NCI-H510A treated with DMSO at 0.1 percent for 48 hours (cell line): ENCODE data around the gene DEDD2.

ENCODE experiments used
- DNase-seq: peaks from one replicate; lab custom pipeline; 2025; lab: John Stamatoyannopoulos, UW

DEDD2 gene

GRCh38 chr19:42228641-42229040, 11.2 kb upstream of the DEDD2 start:
- no peak for DNase-seq

- no peak for DNase-seq
Measured at GRCh38 chr19:42226886-42227285, 9.4 kb upstream of the DEDD2 start.

GRCh38 chr19:42225718-42226292, 8.3 kb upstream of the DEDD2 start:
- DNase-seq = no peak

GRCh38 chr19:42224940-42225717, 7.7 kb upstream of the DEDD2 start:
- no peak for DNase-seq

GRCh38 chr19:42220751-42221097, 3.2 kb upstream of the DEDD2 start:
- DNase-seq = no peak

GRCh38 chr19:42219812-42220750, 2.6 kb upstream of the DEDD2 start, which contains the start of gene ZNF526:
Gene ZNF526, plus strand, starts transcription at chr19:42220312. Its CDS starts 4,092 bp downstream, at chr19:42224404.
- DNase-seq = peak; percentile 95

- DNase-seq = peak; percentile 54
Measured at GRCh38 chr19:42216653-42217519, 591 bp downstream of the DEDD2 start.

GRCh38 chr19:42214810-42215485, 2.5 kb downstream of the DEDD2 start:
- DNase-seq = no peak

- no peak for DNase-seq
Measured at GRCh38 chr19:42212886-42213285, 4.6 kb downstream of the DEDD2 start.

GRCh38 chr19:42208612-42209011, 8.9 kb downstream of the DEDD2 start:
- no peak for DNase-seq

GRCh38 chr19:42207767-42208271, 9.7 kb downstream of the DEDD2 start:
- no peak for DNase-seq

GRCh38 chr19:42206871-42207755, 10.4 kb downstream of the DEDD2 start:
- DNase-seq = no peak

GRCh38 chr19:42204664-42205063, 12.8 kb downstream of the DEDD2 start:
- no peak for DNase-seq

- no peak for DNase-seq
Measured at GRCh38 chr19:42203700-42204099, 13.8 kb downstream of the DEDD2 start.

- no peak for DNase-seq
Measured at GRCh38 chr19:42202290-42202880, 15.1 kb downstream of the DEDD2 start.

GRCh38 chr19:42201489-42202289, 15.8 kb downstream of the DEDD2 start:
- no peak for DNase-seq

- no peak for DNase-seq
Measured at GRCh38 chr19:42200116-42200715, 17.3 kb downstream of the DEDD2 start.

GRCh38 chr19:42199440-42200115, 17.9 kb downstream of the DEDD2 start:
- DNase-seq = no peak
